Activated gamma-delta T cell treated with Interleukin-2 at 50 U/mL for 16 hours (primary cell): ENCODE measurements around the gene PROC.
"Not testable (repeated sequence)": the region's sequence is repeated elsewhere in the genome, so short reads cannot be mapped to it uniquely, and the experiment has no call there.

Experiments used
- DNase-seq: peaks from one replicate; pipeline ENCODE4 v3.0.0-alpha.2; 2020

PROC gene

DNA sequence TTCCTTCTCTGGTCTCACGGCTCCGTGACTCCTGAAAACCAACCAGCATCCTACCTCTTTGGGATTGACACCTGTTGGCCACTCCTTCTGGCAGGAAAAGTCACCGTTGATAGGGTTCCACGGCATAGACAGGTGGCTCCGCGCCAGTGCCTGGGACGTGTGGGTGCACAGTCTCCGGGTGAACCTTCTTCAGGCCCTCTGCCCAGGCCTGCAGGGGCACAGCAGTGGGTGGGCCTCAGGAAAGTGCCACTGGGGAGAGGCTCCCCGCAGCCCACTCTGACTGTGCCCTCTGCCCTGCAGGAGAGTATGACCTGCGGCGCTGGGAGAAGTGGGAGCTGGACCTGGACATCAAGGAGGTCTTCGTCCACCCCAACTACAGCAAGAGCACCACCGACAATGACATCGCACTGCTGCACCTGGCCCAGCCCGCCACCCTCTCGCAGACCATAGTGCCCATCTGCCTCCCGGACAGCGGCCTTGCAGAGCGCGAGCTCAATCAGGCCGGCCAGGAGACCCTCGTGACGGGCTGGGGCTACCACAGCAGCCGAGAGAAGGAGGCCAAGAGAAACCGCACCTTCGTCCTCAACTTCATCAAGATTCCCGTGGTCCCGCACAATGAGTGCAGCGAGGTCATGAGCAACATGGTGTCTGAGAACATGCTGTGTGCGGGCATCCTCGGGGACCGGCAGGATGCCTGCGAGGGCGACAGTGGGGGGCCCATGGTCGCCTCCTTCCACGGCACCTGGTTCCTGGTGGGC, 10.0 kb downstream of the PROC start:
- DNase-seq: no peak

DNA sequence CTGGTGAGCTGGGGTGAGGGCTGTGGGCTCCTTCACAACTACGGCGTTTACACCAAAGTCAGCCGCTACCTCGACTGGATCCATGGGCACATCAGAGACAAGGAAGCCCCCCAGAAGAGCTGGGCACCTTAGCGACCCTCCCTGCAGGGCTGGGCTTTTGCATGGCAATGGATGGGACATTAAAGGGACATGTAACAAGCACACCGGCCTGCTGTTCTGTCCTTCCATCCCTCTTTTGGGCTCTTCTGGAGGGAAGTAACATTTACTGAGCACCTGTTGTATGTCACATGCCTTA, 10.5 kb downstream of the PROC start:
- no peak for DNase-seq

DNA sequence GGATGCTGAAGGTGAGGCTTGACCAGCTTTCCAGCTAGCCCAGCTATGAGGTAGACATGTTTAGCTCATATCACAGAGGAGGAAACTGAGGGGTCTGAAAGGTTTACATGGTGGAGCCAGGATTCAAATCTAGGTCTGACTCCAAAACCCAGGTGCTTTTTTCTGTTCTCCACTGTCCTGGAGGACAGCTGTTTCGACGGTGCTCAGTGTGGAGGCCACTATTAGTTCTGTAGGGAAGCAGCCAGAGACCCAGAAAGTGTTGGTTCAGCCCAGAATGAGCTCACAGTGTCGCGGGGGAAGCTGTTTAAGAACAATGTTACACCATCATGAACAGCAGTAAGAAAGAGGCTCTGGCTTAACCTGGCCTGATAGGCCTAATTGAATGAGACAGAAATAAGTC, 11.1 kb downstream of the PROC start:
- no peak for DNase-seq

DNA sequence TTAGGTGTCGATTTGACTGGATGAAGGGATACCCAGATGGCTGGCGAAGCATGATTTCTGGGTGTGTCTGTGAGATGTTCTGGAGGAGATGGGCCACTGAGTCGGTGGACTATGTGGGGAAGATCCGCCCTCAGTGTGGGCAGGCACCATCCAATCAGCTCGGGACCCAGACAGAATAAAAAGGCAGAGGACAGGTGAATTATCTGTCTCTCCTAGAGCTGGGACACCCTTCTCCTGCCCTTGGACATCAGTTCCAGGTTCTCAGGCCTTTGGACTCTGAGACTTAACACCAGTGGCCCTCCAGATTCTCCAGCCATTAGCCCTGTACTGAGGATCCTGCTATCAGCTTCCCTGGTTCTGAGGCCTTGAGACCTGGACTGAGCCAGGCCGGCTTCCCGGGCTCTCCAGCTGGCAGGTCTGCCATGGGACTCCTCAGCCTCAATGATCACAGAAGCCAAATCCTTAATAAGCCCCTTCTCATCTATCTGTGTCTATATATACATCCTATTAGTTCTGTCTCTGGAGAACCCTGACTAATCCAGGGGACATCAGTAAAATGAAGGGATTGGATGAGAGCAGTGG, 11.7 kb downstream of the PROC start:
- no peak for DNase-seq

DNA sequence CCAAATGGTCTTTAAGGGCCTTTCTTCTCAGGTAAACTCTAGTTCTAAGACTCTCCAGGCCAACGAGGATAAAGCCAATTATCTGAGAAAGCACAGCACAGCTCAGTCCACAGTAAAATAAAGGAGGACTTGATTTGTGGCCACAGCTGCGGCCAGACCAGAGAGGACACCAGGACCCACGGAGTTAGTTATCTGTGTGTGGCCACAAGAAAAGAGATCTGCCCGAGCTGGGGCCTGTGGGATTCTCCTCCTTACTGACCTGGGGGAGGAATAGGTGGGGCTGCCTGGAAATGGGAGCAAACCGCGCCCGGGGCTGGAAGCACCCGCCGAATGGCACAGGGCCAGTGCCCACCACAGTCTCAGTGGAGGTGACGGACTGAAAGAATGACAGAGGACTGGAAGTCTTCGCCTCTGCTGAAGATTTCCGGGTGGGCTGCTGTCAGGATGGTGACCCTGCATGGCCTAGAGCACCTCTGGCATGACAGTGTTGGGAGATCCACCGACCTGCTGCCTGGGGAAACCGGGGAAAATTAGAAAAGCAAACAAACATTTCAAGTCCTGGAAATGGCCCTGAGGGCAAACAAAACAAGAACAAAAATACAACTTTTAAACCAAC, 13.3 kb downstream of the PROC start:
- DNase-seq: no peak

DNA sequence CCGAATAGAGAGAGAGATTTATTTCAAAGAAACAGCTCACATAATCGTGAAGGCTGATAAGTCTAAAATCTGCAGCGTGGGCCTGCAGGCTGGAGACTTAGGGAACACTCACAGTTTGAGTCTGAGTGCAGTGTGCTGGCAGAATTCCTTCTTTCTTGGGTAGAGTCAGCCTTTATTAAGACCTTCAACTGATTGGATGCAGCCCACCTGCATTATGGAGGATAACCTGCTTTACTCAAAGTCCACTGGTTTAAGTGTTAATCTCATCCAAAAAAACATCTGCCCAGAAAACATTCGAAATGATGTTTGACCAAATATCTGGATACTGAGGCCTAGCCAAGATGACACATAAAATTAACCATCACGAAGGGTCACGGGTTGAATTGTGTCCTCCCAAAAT, 16.3 kb downstream of the PROC start:
- no peak for DNase-seq

DNA sequence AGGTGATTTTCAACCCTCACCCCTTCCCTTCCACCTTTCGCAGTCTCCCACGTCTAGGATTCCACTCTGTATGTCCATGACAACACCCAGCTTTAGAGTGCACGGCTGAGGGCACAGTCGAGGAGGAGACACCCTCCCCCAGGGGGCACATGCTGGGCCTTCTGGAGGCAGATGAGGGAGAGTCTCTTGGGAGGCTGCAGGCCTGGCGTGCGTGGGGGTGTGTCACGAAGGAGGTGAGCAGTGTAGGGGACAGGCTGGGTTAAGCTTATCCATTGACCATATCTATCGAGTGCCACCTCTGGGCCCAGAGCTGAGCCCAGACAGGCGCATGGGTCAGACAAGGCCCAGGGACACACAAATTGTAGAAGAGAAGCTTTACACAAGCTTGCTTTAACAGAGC, 18.8 kb downstream of the PROC start:
- no peak for DNase-seq

DNA sequence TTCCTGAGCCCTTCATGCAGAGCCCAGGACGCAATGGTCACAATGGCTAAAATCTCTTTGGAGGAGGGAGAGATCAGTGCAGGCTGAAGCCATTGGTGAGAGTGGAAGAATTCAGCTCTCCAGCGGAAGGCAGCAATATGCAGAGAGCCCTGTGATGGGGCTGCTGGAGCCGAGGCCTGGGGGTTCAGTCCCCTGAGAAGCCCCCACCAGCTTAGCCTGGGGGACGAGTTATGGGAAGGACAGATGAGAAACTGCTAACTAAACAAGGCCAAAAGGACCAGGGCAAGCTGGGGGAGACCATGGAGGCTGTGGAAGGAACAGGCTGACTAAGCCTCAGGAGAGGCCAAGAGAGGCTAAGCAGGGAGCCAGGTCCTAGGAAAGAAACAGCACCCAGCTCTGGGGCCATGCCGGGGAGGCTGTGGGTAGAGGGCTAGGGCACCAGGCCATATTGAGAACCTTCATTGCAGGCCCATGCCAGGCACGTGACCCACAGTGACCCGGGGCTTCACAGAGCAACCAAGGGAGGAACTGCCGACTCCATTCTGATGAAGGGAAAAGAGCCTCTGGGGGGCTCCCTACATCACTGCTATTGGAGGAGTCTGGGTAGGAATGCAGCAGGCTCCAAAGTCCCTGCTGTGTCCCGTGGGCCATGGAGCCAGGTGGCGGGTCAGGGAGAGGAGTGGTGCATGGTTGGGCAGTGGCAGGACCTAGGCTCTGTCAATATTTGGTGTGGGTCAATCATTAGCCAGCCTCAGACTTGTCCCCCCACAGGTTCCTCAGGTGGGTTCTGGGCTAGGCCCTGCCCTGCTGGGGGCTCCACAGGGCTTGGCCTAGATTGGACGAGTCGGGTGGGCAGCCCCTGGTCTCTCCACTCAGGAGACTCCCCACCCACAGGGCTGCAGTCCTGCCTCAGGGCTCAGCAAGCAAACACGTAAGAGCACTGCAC, 19.8 kb downstream of the PROC start:
- no peak for DNase-seq

DNA sequence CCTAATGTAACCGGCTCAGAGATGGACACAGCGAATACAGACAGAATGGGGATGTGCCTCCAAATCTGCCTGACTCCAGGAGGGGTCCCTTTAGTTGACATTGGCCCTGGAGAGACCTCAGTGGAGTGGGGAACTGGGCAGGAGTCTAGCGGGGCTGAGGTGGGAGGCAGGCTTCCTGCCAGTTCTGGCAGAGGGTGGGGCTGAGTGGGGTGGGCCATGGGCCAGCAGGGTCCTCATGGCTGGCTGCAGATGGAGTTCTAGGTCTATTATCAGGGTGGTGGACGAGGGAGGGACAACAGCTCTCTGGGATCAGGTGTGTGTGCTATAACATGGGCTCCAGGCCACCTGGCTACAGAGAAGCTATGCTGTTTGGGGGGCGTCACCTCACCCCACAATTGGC, 21.1 kb downstream of the PROC start:
- no peak for DNase-seq

DNA sequence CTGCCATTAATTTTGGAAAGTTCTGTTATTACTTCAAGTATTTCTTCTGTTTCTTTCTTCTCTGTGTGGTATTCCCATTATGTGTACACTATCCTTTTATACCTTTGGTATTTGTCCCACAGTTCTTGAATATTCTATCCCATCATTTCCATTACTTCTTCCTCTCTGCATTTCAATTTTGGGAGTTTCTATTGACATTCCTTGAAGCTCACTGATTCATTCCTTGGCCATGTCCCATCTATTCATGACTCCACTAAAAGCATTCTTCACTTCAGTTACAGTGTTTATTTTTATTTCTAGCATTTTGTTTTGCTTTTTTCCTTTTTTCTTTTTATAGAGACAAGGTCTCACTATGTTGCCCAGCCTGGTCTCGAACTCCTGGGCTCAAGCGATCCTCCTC, 30.3 kb downstream of the PROC start:
- no peak for DNase-seq

DNA sequence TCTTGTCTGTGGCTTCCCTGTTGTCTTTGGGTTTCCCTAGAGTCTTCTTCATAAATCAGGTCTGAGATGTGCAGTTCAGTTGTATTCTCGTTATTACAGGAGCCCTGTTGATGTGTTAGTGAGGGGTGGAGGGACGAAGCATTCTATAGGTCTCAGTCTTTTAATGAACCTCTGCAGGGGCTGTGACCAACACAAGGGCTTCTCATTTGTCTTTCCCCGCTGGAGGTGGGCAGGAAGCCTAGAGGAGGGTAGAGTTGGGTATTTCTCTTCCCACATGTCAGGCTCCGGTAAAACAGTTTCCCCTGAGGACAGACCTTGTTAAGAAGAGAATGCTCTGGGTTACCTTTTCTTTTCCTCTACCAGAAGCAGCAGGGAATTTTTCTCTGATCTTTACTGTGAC, 31.2 kb downstream of the PROC start:
- no peak for DNase-seq

DNA sequence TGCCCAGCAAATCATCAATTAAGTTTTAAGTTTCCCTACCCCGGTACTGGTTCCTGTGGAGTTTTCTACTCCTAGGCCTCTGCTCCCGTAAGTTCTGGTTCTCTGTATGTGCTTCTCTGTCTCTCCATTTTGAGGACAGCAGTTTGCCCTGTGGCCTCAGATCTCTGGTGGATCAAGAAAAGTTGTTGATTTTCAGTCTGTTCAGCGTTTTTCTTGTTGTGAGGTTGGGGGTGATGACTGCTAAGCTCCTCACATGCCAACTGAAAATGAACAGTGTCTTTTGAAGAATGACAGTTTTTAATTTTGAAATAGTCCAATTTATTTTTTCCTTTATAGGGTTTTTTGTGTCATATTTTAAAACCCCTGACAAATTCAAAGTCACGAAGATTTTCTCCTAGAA, 31.7 kb downstream of the PROC start:
- DNase-seq: no peak

DNA sequence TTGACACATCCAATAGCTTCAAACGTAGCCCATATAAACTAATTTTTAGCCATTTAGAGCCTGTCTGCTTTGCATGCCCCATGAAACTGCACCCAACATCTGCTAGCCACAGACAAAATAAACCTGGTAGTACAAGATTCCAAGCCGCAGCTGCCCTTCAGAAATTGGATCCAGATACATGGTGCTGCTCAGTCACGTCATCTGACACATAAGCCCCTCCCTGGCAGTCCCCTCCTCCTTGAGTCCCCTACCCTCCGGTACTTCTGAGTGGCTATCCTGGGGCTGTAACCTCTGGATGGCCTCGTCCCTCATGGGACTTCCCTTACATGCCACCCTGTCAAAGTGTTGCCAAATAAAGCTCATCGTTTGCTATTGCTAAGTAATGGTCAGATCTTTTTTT, 33.8 kb downstream of the PROC start:
- DNase-seq: no peak

DNA sequence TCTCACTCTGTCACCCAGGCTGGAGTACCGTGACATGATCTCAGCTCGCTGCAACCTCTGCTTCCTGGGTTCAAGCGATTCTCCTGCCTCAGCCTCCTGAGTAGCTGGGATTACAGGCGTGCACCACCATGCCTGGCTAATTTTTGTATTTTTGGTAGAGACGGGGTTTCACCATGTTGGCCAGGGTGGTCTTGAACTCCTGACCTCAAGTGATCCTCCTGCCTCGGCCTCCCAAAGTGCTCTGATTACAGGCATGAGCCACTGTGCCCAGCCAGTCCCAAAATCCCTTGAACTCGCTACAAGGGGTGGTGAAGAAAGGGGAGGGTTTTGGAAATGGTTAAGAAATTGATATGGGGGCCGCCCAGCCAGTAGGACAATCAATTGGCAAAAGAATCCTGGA, 34.2 kb downstream of the PROC start:
- not testable (repeated sequence) for DNase-seq

DNA sequence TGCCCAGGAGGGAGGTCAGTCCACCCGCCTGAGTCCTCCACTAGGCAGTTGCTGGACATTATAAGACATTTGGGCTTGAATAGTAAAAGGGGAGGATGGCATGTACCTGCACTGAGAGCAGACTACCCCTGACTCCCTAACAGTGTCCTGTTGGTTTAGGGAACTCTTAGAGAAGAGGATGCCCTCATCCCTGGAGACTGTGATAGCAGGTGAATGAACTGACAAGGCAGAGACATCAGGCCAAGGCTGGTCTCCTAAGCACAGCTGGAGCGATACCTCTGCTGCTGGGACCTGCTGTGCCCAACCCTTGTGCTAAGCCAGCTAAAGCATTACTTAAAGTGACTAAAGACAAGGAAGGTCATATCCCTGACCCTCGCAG, 34.8 kb downstream of the PROC start:
- DNase-seq: no peak

DNA sequence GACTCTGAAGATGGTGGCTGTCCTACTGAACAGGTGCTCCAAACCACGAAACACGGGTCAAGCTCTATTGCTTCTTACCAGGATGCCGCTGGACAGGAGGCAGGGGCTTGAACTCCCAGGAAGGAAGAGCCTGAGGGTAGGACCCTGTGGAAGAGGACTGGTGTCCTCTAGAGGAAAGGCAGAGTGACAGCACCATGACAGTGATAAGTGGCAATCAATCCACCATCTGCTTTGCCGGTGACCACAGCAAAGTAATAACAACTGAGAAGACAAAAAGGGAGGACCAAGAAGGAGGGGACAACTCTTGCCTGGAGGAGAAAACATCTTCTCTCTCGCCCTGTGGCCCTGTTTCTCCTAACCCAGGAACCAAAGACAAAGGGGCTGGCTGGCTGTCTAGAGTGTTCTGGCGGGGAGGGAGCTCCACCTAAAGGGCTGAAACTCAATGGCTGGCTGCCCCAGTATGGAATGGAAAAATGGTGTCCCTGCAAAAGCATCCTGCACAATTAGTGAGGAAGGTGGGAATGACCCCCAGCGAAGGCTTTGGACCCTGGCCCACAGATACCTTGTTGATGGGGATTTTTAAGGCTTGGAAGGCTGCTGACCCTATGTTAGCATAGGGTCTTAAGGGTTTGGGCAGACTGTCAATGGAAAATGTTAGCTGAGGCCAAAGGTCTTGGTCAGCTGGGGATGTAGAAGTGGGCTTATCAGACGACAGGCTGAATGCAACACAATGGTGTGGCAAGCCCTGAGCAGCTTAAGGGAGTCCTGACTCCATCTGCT, 35.4 kb downstream of the PROC start:
- DNase-seq: no peak

DNA sequence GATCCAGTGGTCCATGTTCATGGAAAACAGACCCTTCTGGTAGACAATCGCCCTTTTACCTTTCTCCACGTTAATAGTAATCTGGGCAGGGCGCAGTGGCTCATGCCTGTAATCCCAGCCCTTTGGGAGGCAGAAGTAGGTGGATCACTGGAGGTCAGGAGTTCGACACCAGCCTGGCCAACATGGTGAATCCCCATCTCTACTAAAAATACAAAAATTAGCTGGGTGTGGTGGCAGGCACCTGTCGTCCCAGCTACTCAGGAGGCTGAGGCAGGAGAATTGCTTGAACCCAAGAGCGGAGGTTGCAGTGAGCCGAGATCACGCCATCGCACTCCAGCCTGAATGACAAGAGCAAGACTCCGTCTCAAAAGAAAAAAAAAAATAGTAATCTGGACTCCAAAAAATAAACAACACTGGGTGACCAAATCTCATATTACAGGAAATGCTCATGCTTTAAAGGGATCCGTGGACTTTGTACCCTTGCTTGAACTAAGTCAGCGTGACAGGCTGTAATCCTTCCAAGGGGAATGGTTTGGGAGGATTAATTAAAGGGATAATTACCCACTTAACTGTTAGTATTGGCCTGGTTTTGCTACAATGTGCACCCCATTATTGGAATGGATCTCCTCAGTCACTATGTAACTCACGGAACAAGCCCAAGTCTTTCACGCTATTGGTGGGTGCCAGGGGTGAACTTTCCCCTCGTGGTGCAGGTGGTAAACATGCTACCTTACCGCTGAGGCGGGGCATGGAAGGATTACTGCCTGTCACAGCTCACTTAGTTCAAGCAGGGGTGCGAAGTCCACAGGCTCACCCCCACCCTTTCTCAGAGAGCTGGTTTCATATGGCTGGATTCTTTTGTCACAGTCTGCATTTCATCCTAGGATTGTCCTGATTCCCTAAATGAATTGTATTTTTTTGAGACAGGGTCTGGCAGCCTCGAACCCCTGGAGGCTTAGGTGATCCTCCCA, 36.7 kb downstream of the PROC start:
- no peak for DNase-seq

DNA sequence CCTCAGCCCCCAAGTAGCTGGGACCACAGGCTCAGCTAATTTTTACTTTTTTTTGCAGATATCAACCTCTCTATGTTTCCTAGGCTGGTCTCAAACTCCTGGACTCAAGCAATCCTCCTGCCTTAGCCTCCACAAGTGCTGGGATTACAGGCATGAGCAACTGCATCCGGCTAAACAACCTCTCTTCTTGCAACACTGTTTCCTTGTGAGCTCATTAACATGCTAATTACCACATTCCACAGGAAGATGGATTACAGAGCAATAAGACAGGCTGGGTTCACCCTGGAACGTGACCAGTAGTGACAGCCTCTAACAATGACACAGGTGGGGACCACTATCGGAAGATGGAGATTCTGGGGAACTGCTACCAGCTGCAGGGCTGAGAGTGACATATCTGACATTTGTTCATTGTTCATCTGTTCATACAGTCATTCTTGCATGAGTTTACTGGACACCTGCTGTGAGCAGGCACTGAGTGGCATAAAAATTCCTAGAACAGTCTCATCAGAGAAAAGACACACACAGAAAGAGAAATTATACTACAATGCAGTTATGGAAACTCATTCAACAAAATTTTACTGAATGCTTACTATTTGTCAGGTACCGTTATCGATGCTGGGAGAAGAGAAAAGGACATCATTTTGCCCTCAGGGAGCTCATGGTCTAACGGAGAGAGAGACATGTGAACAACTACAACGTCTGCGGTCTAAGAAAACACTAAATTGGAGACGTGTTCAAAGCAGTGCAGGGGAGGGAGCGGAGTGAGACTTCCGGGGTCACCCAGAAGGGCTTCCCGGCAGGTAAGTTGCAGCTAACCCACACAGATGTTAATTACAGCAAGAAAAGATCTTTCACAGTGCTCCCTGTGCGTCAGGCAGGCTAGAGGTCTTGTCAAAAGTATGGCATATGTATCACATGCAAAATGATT, 37.6 kb downstream of the PROC start:
- no peak for DNase-seq

DNA sequence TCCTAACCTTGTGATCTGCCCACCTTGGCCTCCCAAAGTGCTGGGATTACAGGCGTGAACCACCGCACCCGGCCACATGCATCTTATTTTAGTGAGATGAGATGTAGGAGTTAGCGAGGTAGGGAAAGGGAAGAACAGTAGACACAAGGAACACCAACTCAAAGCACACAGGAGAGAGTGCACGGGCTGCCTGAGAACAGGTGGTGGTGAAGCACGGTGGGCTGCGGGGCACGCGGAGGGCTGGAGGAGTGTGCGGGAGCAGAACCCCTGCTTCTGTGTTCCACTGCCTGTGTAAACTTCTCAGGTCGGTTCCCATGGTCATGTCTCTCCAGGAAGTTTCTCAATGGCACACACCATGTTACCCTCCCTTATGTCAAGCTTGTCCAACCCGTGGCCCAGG, 38.7 kb downstream of the PROC start:
- DNase-seq: no peak

DNA sequence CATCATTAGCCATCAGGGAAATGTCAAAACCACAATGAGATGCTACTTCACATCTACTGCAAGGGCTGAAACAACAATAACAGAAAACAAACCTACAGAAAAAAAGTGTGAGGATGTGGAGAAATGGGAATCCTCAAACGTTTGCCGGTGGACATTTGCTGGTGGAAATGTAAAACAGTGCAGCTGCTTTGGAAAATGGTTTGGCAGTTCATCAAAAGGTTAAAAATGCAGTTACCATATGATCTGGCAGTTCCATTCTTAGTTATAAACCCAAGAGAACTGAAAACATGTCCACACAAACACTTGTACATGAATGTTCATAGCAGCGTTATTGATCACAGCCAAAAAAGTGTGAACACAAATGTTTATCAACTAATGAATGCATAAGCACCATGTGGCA, 44.2 kb downstream of the PROC start:
- no peak for DNase-seq
